GM18505 (cell line): ENCODE results near the gene NOL11.
"Not testable (repeated sequence)": the region's sequence is repeated elsewhere in the genome, so short reads cannot be mapped to it uniquely, and the experiment has no call there.

Experiments used
- ATAC-seq: cut with Tn5 transposase; IDR thresholded peaks from one replicate; pipeline ENCODE4 v1.9.1; 2021; ENCODE audit not compliant: unreplicated experiment
- POLR2A ChIP-seq: IDR thresholded peaks from 4 replicates; pipeline ENCODE4 v1.6.1; 2011; ENCODE audit warnings: borderline replicate concordance; ENCODE audit not compliant: insufficient read depth, insufficient read length; ENCODE audit errors: extremely low read depth

NOL11 gene

DNA sequence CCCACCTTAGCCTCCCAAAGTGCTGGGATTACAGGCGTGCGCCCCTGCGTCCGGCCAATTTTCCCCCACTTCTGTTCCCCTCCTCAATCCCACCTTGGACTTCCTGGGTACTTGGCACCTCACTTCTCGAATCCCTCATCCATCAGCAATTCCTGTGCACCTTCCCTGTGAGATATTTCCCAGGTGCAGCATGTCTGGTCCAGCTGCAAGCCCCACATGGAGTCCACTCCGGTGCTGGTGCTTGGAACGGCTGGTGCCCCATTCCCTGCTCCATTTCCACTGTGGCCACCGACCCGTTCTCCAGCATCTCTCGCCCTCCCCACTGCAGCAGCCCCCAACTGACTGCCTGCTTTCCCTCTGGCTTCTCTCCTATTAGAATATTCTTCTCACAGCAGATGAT is 35.3 kb downstream of the NOL11 start:
- TF ChIP-seq POLR2A: no peak
- no peak for ATAC-seq

DNA sequence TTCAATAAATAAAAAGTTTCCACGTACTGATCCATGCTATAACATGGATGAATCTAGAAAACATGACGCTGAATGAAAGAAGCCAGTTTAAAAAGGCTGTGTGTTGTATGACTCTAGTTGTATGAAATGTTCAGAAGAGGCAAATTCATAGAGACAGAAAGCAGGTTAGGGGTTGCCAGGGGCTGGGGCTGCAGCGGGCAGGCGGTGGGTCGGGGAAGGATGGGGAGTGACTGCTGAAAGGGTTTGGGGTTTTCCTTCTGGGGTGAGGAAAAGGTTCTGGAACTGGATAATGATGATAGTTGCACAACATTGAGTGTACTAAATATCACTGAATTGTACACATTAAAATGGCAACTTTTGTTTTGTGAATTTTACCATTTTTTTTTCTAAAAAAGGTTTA is 36.3 kb downstream of the NOL11 start:
- ATAC-seq: no peak
- no peak for TF ChIP-seq POLR2A

DNA sequence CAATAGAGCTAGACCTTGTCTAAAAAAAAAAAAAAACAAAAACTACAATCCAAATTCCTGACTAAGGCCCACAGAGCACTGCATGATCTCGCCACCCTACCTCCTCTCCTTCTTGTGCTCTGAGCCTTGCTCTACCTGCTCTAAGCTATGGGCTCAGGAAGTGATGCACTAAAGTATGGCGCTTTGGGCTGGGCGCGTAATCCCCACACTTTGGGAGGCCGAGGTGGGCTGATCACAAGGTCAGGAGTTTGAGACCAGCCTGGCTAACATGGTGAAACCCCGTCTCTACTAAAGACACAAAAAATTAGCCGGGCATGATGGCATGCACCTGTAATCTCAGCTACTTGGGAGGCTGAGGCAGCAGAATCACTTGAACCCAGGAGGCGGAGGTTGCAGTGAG is 37.0 kb downstream of the NOL11 start:
- ATAC-seq: not testable (repeated sequence)

DNA sequence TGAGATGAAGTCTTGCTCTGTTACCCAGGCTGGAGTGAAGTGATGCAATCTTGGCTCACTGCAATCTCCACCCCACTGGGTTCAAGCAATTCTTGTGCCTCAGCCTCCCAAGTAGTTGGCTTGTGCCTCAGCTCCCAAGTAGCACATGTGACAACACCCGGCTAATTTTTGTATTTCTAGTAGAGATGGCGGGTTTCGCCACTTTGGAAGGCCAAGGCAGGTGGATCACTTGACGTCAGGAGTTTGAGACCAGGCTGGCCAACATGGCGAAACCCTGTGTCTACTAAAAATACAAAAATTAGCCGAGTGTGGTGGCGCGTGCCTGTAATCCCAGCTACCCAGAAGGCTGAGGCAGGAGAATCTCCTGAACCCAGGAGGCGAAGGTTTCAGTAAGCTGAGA is 39.0 kb downstream of the NOL11 start:
- not testable (repeated sequence) for ATAC-seq

DNA sequence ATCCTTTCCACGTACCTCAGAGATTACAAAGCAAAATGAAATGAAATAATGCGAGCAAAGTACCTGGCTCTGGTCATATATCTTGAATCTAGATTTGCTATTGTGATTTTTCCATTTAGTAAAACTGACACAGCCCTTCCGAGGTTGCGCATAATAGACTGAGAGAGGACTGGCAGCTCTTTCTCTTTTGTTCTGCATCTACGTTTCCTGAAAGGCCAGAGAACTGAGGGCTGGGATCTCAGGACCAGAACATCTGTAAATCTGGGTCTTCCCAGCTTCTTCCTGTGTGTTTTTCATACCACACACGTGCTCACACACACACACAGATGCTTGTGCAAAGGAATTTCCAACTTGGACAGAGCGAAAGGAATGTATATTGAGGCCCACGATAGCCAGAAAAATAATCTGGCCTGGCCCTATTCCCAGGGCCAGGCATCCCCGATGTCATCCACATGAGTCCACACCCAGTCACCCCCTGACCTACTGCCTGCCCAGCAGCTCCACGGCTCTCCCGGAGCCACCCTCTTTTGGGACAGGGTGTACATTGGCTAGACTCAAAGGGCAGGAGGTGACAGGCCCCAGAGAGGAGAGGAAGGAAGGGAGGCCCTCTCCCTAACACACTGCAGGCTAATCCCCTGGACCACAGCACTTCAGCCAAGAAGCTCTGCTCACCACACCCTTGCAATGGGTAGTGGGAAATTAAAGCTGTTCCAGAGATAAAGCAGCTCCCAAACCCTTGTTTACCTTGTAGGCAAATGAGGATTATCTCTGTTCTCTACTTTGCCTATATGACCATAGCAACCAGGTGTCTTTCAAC is 41.8 kb downstream of the NOL11 start:
- no peak for ATAC-seq
- no peak for TF ChIP-seq POLR2A

DNA sequence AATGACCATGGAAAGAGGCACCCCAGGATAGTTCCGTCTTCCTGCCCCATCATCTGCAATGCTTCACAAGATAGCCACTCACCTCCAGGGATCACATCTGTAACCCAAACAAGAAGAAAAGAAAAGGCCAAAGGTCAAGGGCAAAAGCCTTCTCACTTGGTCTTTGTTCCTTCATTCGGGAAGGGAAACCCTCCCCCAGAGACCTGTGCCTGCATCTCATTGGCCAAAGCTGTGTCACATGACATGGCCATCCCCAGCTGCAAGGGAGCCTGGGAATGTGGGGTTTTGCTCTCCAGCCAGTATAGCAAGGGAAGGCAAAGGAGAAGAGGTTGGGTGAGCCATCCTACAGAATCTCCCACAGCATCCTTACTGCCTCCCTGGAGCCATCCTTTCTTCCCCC is 47.9 kb downstream of the NOL11 start:
- TF ChIP-seq POLR2A: no peak
- ATAC-seq: no peak

DNA sequence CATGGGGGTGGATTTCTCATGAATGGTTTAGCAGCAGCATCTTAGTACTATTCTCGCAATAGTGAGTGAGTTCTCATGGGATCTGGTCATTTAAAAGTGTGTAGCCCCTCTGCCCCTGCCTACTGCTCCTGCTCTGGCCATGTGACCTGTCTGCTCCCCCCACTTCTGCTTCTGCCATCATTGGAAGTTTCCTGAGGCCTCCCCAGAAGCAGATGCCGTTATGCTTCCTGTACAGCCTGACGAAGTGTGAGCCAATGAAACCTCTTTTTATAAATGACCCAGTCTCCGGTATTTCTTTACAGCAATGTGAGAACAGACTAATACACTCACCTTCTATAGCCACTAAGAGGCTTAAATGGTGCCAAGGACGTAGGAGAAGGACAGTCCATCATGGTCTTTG is 51.5 kb downstream of the NOL11 start:
- TF ChIP-seq POLR2A: no peak
- no peak for ATAC-seq

DNA sequence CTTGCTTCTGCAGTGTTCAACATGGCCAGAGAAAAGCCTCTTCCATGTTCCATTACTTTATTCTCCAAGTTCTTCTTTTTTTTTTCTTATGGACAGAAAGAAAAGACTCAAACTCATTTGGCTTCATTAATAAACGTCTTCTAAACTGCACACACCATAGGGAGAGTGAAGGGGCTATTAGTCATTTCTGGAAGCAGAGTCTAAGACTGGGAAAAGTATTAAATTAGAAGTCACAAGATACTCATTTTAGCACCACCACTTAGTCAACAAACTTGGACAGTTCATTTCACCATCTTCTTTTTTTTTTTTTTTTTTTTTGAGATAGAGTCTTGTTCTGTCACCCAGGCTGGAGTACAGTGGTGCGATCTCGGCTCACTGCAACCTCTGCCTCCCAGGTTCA is 52.8 kb downstream of the NOL11 start:
- no peak for ATAC-seq
- TF ChIP-seq POLR2A: no peak

DNA sequence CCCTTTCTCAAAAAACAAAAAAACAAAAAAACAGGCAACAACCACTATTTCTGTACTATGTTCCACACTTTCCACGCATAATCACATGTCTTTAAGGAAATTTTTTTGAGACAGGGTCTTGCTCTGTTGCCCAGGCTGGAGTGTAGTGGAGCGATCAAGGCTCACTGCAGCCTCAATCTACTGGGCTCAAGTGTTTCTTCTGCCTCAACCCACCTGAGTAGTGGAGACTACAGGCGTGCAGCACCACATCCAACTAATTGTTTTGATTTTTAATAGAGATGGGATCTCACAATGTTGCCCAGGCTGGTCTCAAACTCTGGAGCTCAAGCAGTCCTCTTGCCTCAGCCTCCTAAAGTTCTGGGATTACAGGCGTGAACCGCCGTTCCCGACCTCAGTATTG is 54.9 kb downstream of the NOL11 start:
- no peak for ATAC-seq
- TF ChIP-seq POLR2A: no peak

DNA sequence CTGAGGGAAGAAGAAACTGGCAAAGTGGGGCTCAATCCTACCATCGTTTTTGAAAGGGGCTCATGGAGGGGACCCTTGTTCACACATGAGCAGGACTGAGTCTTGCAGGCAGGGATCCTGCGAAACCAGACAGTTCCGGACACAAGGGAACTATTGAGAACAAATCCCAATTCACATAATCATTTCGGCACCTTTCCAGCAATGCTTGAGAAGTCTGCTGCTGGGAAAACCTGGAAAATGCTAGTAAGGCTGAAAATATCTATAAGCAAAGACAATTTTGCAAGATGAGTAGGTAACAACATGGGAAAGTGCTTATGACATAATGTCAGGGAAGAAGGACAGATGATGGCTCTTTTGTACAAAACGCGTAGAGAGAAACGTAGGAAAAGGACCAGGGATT is 55.5 kb downstream of the NOL11 start:
- no peak for TF ChIP-seq POLR2A
- no peak for ATAC-seq

DNA sequence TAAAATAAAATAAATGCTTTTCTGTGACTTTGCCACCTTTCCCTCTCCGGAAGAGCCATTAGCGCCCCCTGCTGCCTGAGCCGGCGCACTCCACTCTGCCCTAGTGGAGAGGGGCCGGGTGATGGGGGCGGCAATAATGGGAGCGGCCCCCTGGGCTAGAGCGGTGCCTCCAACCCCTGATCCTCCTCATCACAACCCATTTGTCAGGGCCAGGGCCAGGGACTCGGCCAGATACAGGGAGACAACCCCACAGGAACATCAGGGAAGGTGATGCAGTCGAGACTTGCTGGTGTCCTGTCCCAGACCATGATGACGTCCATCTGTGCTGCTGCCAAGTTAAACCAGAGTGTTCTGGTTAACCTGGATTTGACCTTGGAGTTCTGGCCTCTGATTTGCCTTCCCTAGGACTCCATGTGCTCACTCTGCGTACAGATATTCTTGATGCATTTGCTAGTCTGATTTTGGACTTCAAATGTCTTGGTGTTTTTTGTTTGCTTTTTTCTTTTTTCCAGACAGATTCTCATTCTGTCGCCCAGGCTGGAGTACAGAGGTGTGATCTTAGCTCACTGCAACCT is 61.4 kb downstream of the NOL11 start:
- no peak for TF ChIP-seq POLR2A
- ATAC-seq: no peak

GRCh38 chr17:67784364-67785121 is 66.8 kb downstream of the NOL11 start:
- TF ChIP-seq POLR2A: no peak
- no peak for ATAC-seq

- TF ChIP-seq POLR2A: no peak
- no peak for ATAC-seq
Measured at GRCh38 chr17:67785122-67785477, 67.4 kb downstream of the NOL11 start.

GRCh38 chr17:67785504-67785903 is 67.8 kb downstream of the NOL11 start:
- TF ChIP-seq POLR2A: no peak

More at GRCh38 chr17:67785504-67785903, 67.8 kb downstream of the NOL11 start:
- no peak for ATAC-seq
